ENCODE measurements around the gene GRIP1.

The GRIP1 gene

DNA sequence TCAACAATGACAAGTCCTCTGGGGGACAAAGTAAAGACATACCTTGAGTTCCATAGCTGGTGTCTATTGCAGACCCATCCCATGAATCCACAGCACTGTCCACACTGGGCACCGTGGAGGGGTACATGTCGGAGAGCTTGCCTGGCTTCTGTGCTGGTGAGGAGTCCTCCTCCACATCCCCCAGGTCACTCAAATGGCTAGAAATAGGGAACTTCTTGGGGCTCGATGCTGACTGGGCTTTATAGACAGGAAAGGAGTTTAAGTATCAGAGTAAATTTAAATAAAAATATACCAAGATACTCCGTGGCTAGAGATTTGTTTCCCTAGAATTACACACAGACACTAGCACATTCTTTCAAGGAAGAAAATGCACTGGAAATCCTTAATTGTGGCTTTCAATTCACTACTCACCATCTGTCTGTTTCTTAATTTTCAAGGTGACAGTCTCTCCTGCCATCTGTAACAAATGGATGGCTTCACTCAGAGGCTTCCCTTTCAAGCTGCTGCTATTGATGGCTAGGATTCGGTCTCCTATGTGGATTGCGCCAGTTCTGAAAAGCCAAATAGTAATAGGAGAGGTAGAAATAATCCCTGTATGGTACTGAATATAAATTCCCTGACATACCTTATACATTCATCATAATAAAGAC, 286.5 kb downstream of the GRIP1 start:
- no peak overlapping the region for H3K27ac ChIP-seq
- POLR2A ChIA-PET (ENCODE audit: low non-redundant PET): no interaction called here
- CTCF ChIA-PET: no interaction called here
- no peak for DNase-seq (ENCODE audit: low spot score)
- TF ChIP-seq, protein P1, sequence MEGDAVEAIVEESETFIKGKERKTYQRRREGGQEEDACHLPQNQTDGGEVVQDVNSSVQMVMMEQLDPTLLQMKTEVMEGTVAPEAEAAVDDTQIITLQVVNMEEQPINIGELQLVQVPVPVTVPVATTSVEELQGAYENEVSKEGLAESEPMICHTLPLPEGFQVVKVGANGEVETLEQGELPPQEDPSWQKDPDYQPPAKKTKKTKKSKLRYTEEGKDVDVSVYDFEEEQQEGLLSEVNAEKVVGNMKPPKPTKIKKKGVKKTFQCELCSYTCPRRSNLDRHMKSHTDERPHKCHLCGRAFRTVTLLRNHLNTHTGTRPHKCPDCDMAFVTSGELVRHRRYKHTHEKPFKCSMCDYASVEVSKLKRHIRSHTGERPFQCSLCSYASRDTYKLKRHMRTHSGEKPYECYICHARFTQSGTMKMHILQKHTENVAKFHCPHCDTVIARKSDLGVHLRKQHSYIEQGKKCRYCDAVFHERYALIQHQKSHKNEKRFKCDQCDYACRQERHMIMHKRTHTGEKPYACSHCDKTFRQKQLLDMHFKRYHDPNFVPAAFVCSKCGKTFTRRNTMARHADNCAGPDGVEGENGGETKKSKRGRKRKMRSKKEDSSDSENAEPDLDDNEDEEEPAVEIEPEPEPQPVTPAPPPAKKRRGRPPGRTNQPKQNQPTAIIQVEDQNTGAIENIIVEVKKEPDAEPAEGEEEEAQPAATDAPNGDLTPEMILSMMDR (conservative IDR thresholded peaks at IDR 0.05; ENCODE audit: low read depth): no peak

DNA sequence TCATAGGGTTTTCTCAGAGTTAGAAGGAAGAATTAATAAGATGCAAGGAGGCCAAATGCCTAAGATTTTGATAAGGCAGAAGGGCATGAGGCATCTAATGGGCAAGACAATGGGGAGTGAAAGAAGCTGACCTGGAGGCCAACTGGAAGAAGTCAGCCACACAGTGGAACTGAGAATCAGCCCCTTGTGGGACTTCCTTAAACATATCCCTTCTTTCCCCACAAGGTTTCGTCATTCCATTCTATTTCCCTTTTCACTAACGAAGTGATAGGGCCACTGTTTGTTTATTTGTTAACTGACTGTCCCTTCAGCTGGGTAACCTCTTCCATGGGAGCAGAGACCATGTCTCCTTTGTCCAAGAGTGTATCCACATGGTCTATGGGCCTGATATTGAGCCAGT, 290.4 kb downstream of the GRIP1 start:
- ChIA-PET POLR2A (ENCODE audit: low non-redundant PET) (no interaction called here), CTCF (no interaction called here)
- H3K27ac ChIP-seq: no peak overlapping the region
- TF ChIP-seq, protein P1 (conservative IDR thresholded peaks at IDR 0.05; ENCODE audit: low read depth): no peak
- no peak for DNase-seq (ENCODE audit: low spot score)

DNA sequence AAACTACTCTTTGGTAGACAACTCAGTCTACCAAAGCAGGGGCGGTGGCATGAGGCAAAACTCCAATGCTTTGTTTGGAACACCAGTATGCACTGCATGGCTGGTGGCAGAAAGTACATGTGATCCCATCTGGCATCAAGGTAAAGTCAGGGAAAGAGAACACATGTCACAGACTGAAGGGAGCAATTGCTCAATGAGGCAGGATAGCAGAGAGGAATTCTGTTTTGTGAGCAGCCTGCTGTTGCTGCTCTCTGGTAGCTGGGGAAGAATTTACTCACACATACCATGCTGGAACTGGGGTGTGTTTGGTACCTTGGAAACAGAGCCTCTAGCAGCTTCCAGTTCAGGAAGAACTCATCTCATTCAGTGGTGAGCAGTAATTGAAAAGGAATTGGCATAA, 291.8 kb downstream of the GRIP1 start:
- ChIA-PET CTCF (no interaction called here), POLR2A (ENCODE audit: low non-redundant PET) (no interaction called here)
- TF ChIP-seq, protein P1 (conservative IDR thresholded peaks at IDR 0.05; ENCODE audit: low read depth): no peak
- no peak for DNase-seq (ENCODE audit: low spot score)
- no peak overlapping the region for H3K27ac ChIP-seq

DNA sequence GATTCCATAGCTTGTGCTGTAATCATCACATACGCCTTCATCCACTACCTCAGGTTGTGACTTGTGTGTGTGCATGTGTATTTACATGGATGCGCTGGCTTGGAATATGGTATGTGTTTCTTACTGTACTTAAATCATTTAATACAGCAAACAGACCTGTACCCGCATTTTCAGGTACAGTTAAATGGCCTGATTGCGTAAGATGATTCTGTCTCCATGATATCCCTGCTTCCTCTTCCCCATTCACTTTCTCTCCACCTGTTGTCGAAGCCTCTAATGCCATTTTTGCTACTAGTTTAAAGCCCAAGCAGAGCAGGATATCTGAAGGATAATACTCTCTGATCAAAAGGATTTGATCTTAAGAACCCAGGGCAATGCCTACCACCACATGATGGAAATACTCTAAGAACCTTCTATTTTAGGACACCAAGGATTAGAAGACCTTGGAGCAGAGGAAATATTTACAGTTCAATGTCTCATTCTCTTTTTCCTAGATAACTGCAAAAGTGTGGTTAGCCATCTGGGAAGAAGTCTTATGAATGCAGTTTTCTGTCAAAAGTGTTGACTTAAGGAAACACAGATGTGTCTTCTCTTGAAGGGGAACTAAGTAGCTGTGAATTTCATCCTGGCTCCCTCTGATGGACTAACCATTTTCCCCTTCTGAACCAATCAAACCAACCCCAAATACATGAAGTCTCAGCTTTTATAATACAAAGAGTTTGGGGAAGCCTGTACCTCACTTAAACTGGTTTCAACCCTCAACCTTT, 297.9 kb downstream of the GRIP1 start:
- DNase-seq (ENCODE audit: low spot score): no peak
- H3K27ac ChIP-seq: no peak overlapping the region
- CTCF ChIA-PET: no interaction called here
- POLR2A ChIA-PET (ENCODE audit: low non-redundant PET): no interaction called here
- TF ChIP-seq, protein P1 (conservative IDR thresholded peaks at IDR 0.05; ENCODE audit: low read depth): no peak

DNA sequence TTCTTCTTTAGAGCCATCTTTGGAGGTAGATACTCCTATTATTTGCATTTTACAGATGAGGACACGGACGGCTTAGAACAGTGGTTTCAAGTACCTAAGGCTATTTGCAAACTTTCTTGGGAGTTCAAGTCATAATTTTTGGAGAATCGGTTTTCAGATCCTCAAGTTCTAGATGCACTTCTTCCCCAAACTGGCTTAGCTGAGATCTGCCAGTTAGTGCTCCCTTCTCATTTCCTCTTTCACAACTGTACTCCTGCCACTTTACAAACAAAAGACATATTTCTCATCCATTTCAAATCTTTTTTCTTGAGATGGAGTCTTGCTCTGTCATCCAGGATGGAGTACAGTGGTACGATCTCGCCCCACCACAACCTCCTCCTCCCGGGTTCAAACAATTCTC, 299.3 kb downstream of the GRIP1 start:
- DNase-seq (ENCODE audit: low spot score): no peak
- CTCF ChIA-PET: no interaction called here
- TF ChIP-seq, protein P1 (conservative IDR thresholded peaks at IDR 0.05; ENCODE audit: low read depth): no peak
- no peak overlapping the region for H3K27ac ChIP-seq
- POLR2A ChIA-PET (ENCODE audit: low non-redundant PET): no interaction called here

DNA sequence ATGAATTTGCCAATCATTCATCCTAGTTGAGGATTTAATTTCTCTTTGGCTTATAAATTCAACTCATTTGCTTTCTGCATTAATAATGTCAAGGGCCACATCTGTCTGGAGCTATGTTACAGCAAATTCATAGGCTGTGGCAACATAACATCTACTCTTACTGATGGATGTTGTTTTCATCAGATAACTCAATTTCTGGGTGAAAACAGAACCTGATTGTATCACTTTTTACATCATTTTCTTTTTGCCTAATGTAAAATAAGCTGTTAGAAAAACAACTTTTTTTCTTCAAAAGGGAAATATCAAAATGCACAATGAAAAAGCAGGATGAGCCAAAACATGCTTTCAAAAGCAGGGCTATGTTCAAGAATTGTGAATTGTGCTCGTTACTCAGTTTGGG, 303.3 kb downstream of the GRIP1 start:
- no peak for DNase-seq (ENCODE audit: low spot score)
- CTCF ChIA-PET: interaction anchor here (0.8 kb wide), 1 partner anchor 11 kb away, joined by 4 read pairs; no protein-coding TSS in a partner anchor
- POLR2A ChIA-PET (ENCODE audit: low non-redundant PET): no interaction called here
- TF ChIP-seq, protein P1 (conservative IDR thresholded peaks at IDR 0.05; ENCODE audit: low read depth): no peak
- H3K27ac ChIP-seq: no peak overlapping the region

Data from RWPE1 (cell line).